Panc1 (cell line): ENCODE measurements around the gene IFNAR1. TPM values are rescaled to one million over a fixed set of nuclear protein-coding genes. Genes with fewer than 3 reads are reported as not detected.

ENCODE experiments used
- ATAC-seq: fragments of 200-7000 bp; cut with Tn5 transposase; 2 replicates; pipeline ENCODE4 v1.9.1; 2020; ENCODE audit warnings: mild to moderate bottlenecking, moderate library complexity
- BruUV-seq: library from RNA; stranded (reverse); fragments of 400-500 nt; replicated peaks from 2 replicates; lab custom pipeline; 2021; lab: Mats Ljungman, UMichigan
- CTCF ChIA-PET: fragments of 300-600 bp; sonication (Branson Sonifier 250); formaldehyde crosslinking; loops from one replicate; lab custom pipeline; 2022; ENCODE audit warnings: antibody characterized with exemption; lab: Charles Lee
- POLR2A ChIA-PET: fragments of 300-600 bp; sonication (Branson Sonifier 250); formaldehyde crosslinking; loops from one replicate; lab custom pipeline; 2022; ENCODE audit warnings: antibody characterized with exemption; lab: Charles Lee
- DNase-seq: peaks from one replicate; pipeline ENCODE4 v3.0.0-alpha.2; 2010; ENCODE audit warnings: low read depth, low spot score
- H3K27ac ChIP-seq: 2 replicates; pipeline ENCODE4 v1.5.1; 2011; ENCODE audit warnings: mild to moderate bottlenecking, low read length, inconsistent platforms
- H3K27me3 ChIP-seq: fragments of 200-500 bp; sonication (Bioruptor generic); 2 replicates; pipeline ENCODE4 v1.6.0; 2014; ENCODE audit warnings: low read length, inconsistent platforms; ENCODE audit not compliant: control insufficient read depth, insufficient read depth
- H3K36me3 ChIP-seq: fragments of 200-500 bp; sonication (Bioruptor generic); 2 replicates; pipeline ENCODE4 v1.5.1; 2014; ENCODE audit warnings: inconsistent platforms, mild to moderate bottlenecking, low read length, moderate library complexity; ENCODE audit not compliant: control insufficient read depth, insufficient read depth
- H3K4me1 ChIP-seq: 2 replicates; pipeline ENCODE4 v1.5.1; 2011; ENCODE audit warnings: inconsistent platforms, mild to moderate bottlenecking, low read length, moderate library complexity; ENCODE audit not compliant: control insufficient read depth, insufficient read depth
- H3K4me3 ChIP-seq, 2 experiments: 2 replicates each; pipeline ENCODE4 v1.5.1; 2011 to 2012; ENCODE audit warnings: low read depth in 2 of 2, low read length in 2 of 2, mild to moderate bottlenecking in 2 of 2, inconsistent platforms in 1 of 2, moderate library complexity in 1 of 2
- H3K9me3 ChIP-seq: fragments of 200-500 bp; sonication (Bioruptor generic); 2 replicates; pipeline ENCODE4 v1.5.1; 2014; ENCODE audit warnings: low read depth, mild to moderate bottlenecking, inconsistent platforms, low read length, moderate library complexity; ENCODE audit not compliant: control insufficient read depth, insufficient read depth
- POLR2AphosphoS5 ChIP-seq: IDR thresholded peaks from 2 replicates; pipeline ENCODE4 v1.6.1; 2012; ENCODE audit warnings: mild to moderate bottlenecking, low read depth, low read length, moderate library complexity
- REST ChIP-seq, 2 experiments: IDR thresholded peaks; 2 replicates each; pipeline ENCODE4 v1.6.1; 2011 to 2012; ENCODE audit warnings: low read depth in 2 of 2, control low read depth in 1 of 2, low read length in 1 of 2, mild to moderate bottlenecking in 1 of 2, moderate library complexity in 1 of 2; ENCODE audit not compliant: insufficient read depth in 1 of 2
- SIN3A ChIP-seq: IDR thresholded peaks from 2 replicates; pipeline ENCODE4 v1.6.1; 2012; ENCODE audit warnings: low read depth, mild to moderate bottlenecking, low read length, moderate library complexity, borderline replicate concordance; ENCODE audit not compliant: insufficient read depth
- TCF7L2 ChIP-seq: IDR thresholded peaks from 2 replicates; pipeline ENCODE4 v1.6.1; 2011; ENCODE audit warnings: mild to moderate bottlenecking, low read depth, low read length, inconsistent platforms
- in situ Hi-C: cut with HindIII; loops from 2 replicates; pipeline ENCODE4 v1.10.0; 2016; ENCODE audit warnings: low sequenced_read_pairs, low pct_unique_long_range_greater_than_20kb
- intact Hi-C: fragments of 100-400 bp; cut with micrococcal nuclease; formaldehyde crosslinking; loops from one replicate; pipeline ENCODE4 v1.10.0; 2022; ENCODE audit not compliant: unreplicated experiment
- total RNA-seq: library from RNA; stranded (reverse); gene quantifications from one replicate; pipeline ENCODE4 v1.2.1, GENCODE V29; 2021; ENCODE audit not compliant: unreplicated experiment
- TF ChIP-seq, protein P1 (sequence below): fragments of 450-650 bp; IDR thresholded peaks from 2 replicates; pipeline ENCODE4 v1.5.1; 2017; ENCODE audit warnings: mild to moderate bottlenecking

Gene IFNAR1
- total RNA-seq, 1 experiment from 2014 or later: 23.8 TPM

- BruUV-seq: TSS peak; percentile 82
- ChIA-PET POLR2A (interaction anchor here (0.6 kb wide), 1 partner anchor 8 kb away, joined by 6 read pairs; no protein-coding TSS in a partner anchor), CTCF (no interaction called here)
- H3K9me3 ChIP-seq: no peaks in the 10 kb centered on the region
- no peak overlapping the region for H3K4me3 ChIP-seq
- intact Hi-C loops: no loop called here
- TF ChIP-seq POLR2AphosphoS5 (no peak), TCF7L2 (no peak), REST (IDR thresholded peaks at IDR 0.05; ENCODE audit: insufficient read depth in 1 of 2, low read depth in 2 of 2, low read length in 1 of 2) (no peak), SIN3A (no peak)
- TF ChIP-seq, protein P1, sequence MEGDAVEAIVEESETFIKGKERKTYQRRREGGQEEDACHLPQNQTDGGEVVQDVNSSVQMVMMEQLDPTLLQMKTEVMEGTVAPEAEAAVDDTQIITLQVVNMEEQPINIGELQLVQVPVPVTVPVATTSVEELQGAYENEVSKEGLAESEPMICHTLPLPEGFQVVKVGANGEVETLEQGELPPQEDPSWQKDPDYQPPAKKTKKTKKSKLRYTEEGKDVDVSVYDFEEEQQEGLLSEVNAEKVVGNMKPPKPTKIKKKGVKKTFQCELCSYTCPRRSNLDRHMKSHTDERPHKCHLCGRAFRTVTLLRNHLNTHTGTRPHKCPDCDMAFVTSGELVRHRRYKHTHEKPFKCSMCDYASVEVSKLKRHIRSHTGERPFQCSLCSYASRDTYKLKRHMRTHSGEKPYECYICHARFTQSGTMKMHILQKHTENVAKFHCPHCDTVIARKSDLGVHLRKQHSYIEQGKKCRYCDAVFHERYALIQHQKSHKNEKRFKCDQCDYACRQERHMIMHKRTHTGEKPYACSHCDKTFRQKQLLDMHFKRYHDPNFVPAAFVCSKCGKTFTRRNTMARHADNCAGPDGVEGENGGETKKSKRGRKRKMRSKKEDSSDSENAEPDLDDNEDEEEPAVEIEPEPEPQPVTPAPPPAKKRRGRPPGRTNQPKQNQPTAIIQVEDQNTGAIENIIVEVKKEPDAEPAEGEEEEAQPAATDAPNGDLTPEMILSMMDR: no peak
- in situ Hi-C loops: no loop called here
- no peaks in the 10 kb centered on the region for H3K27me3 ChIP-seq
- DNase-seq: no peak
- H3K4me1 ChIP-seq: no peaks in the 10 kb centered on the region
- ATAC-seq: no peak
- no peak overlapping the region for H3K27ac ChIP-seq
- peaks cover 7% of the 10 kb centered on the region; the same call in 1 of the 2 replicates for H3K36me3 ChIP-seq
These were observed 30.6 kb downstream of the IFNAR1 start for GRCh38 chr21:33355355-33355754.

DNA sequence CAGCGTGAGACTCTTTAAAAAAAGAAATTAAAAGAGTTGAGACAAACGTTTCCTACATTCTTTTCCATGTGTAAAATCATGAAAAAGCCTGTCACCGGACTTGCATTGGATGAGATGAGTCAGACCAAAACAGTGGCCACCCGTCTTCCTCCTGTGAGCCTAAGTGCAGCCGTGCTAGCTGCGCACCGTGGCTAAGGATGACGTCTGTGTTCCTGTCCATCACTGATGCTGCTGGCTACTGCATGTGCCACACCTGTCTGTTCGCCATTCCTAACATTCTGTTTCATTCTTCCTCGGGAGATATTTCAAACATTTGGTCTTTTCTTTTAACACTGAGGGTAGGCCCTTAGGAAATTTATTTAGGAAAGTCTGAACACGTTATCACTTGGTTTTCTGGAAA lies 31.2 kb downstream of the IFNAR1 start:
- POLR2A ChIA-PET: no interaction called here
- CTCF ChIA-PET: no interaction called here
- intact Hi-C loops: no loop called here
- Histone ChIP-seq H3K4me1 (no peaks in the 10 kb centered on the region), H3K36me3 (peaks cover 7% of the 10 kb centered on the region; the same call in 1 of the 2 replicates), H3K27ac (no peak overlapping the region), H3K27me3 (no peaks in the 10 kb centered on the region), H3K9me3 (no peaks in the 10 kb centered on the region), H3K4me3 (no peak overlapping the region)
- in situ Hi-C loops: no loop called here
- DNase-seq: no peak
- no TSS peak for BruUV-seq
- TF ChIP-seq REST (IDR thresholded peaks at IDR 0.05; ENCODE audit: insufficient read depth in 1 of 2, low read depth in 2 of 2, low read length in 1 of 2) (no peak), TCF7L2 (no peak), POLR2AphosphoS5 (no peak), SIN3A (no peak)
- TF ChIP-seq, protein P1: no peak
- no peak for ATAC-seq
